Fibroblast of mammary gland (primary cell): ENCODE results near the gene TMTC1.

Experiments used
- DNase-seq: peaks from one replicate; pipeline ENCODE4 v3.0.0-alpha.2; 2010; ENCODE audit warnings: low read depth
- H3K4me3 ChIP-seq: 2 replicates; pipeline ENCODE4 v1.5.1; 2011; ENCODE audit warnings: low read depth, mild to moderate bottlenecking, low read length, moderate library complexity; ENCODE audit not compliant: control insufficient read depth
- CTCF ChIP-seq: conservative IDR thresholded peaks from 2 replicates; pipeline ENCODE4 v1.5.1; 2011; ENCODE audit warnings: low read depth, low read length, inconsistent platforms; ENCODE audit not compliant: control insufficient read depth, insufficient read depth

The TMTC1 gene

GRCh38 chr12:29582677-29583272, 201.0 kb downstream of the TMTC1 start:
- no peak for DNase-seq
- TF ChIP-seq CTCF, result no peak
- no peak overlapping the region for H3K4me3 ChIP-seq

DNA sequence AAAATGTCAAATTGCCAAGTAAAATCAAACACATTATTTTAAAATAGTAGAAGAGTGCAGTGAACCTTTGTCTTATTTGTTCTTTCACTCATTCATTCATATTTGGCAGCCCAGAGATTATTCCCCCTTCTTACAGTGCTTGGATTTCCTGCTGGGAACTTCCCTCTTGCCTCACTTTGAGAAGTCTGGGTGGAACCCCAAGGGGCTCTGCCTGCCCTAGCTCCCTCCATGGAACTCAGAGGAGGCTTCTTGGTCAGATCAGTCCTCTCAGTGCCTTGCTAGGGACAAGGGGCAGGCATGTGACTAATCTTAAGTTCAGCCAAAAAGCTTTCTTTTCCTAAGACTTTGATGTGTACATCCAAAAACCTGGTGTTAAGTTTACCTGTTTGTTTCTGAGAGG, 201.6 kb downstream of the TMTC1 start:
- no peak for DNase-seq
- H3K4me3 ChIP-seq, result no peak overlapping the region
- no peak for TF ChIP-seq CTCF

GRCh38 chr12:29581631-29582030, 202.1 kb downstream of the TMTC1 start:
- no peak overlapping the region for H3K4me3 ChIP-seq
- TF ChIP-seq CTCF, result no peak
- peak; percentile 75 for DNase-seq

- no peak for TF ChIP-seq CTCF
- no peak overlapping the region for H3K4me3 ChIP-seq
These were observed 202.8 kb downstream of the TMTC1 start for GRCh38 chr12:29580971-29581370.

GRCh38 chr12:29578731-29579130, 205.0 kb downstream of the TMTC1 start:
- no peak for TF ChIP-seq CTCF

More at GRCh38 chr12:29580971-29581370, 202.8 kb downstream of the TMTC1 start:
- DNase-seq, result no peak

GRCh38 chr12:29578070-29578469, 205.7 kb downstream of the TMTC1 start:
- no peak overlapping the region for H3K4me3 ChIP-seq
- TF ChIP-seq CTCF, result no peak
- no peak for DNase-seq

More at GRCh38 chr12:29578731-29579130, 205.0 kb downstream of the TMTC1 start:
- no peak for DNase-seq
- H3K4me3 ChIP-seq, result no peak overlapping the region

- no peak for TF ChIP-seq CTCF
- H3K4me3 ChIP-seq, result no peak overlapping the region
- DNase-seq, result no peak
These were observed 209.2 kb downstream of the TMTC1 start for GRCh38 chr12:29574500-29574899.
